ENCODE results near the gene ERGIC1. TPM values are rescaled to one million over a fixed set of nuclear protein-coding genes. Genes with fewer than 3 reads are reported as not detected.

ERGIC1 gene
- total RNA-seq, 1 donor from 2014 or later, result 131 TPM

GRCh38 chr5:172904643-172905345 is 70.7 kb downstream of the ERGIC1 start:
- H3K9me3 Mint-ChIP-seq (ENCODE audit: unreplicated experiment), result no peaks in the 10 kb centered on the region
- Histone ChIP-seq H3K4me2 (ENCODE audit: low read length) (peak overlapping the region; percentile 50), H3K36me3 (ENCODE audit: insufficient read depth, low read length) (no peaks in the 10 kb centered on the region), H3K9me3 (ENCODE audit: insufficient read depth, low read depth, low read length) (no peaks in the 10 kb centered on the region), H3K4me3 (ENCODE audit: insufficient read depth, low read depth, low read length) (no peak overlapping the region), H3K27me3 (ENCODE audit: insufficient read depth, low read length) (no peaks in the 10 kb centered on the region), H2AFZ (ENCODE audit: low read depth, low read length) (no peak overlapping the region), H3K79me2 (ENCODE audit: insufficient read depth, low read length) (peaks cover 14% of the 10 kb centered on the region), H4K20me1 (ENCODE audit: insufficient read depth, low read length) (no peaks in the 10 kb centered on the region), H3K9ac (ENCODE audit: low read length) (peak overlapping the region; percentile 90), H3K27ac (ENCODE audit: low read depth, low read length) (peak overlapping the region; percentile 100), H3K4me1 (ENCODE audit: insufficient read depth, low read length) (peaks cover 82% of the 10 kb centered on the region)
- H3K27me3 Mint-ChIP-seq (ENCODE audit: low read depth, unreplicated experiment), result no peaks in the 10 kb centered on the region
- TF ChIP-seq EZH2 (IDR thresholded peaks at IDR 0.05; ENCODE audit: insufficient read depth, low read length) (no peak), CTCF (IDR thresholded peaks at IDR 0.05; ENCODE audit: insufficient read depth, low read depth, low read length) (no peak)
- peak; percentile 87 for DNase-seq (ENCODE audit: low read depth)
- peak overlapping the region; percentile 90 for H3K27ac Mint-ChIP-seq (ENCODE audit: unreplicated experiment)
- peaks cover 46% of the 10 kb centered on the region for H3K4me1 Mint-ChIP-seq (ENCODE audit: low read depth, unreplicated experiment)
- FAIRE-seq, result no peak
- peaks cover 16% of the 10 kb centered on the region for H3K36me3 Mint-ChIP-seq (ENCODE audit: low read depth, unreplicated experiment)
- no peak overlapping the region for H3K4me3 Mint-ChIP-seq (ENCODE audit: unreplicated experiment)

- Mint-ChIP-seq H3K27me3 (ENCODE audit: low read depth, unreplicated experiment) (no peaks in the 10 kb centered on the region), H3K36me3 (ENCODE audit: low read depth, unreplicated experiment) (peaks cover 18% of the 10 kb centered on the region), H3K27ac (ENCODE audit: unreplicated experiment) (peak overlapping the region; percentile 87), H3K4me1 (ENCODE audit: low read depth, unreplicated experiment) (peaks cover 43% of the 10 kb centered on the region), H3K4me3 (ENCODE audit: unreplicated experiment) (no peak overlapping the region), H3K9me3 (ENCODE audit: unreplicated experiment) (no peaks in the 10 kb centered on the region)
- Histone ChIP-seq H3K9me3 (ENCODE audit: insufficient read depth, low read depth, low read length) (no peaks in the 10 kb centered on the region), H3K4me2 (ENCODE audit: low read length) (peak overlapping the region; percentile 50), H3K79me2 (ENCODE audit: insufficient read depth, low read length) (peaks cover 10% of the 10 kb centered on the region), H3K9ac (ENCODE audit: low read length) (peak overlapping the region; percentile 90), H4K20me1 (ENCODE audit: insufficient read depth, low read length) (no peaks in the 10 kb centered on the region), H3K36me3 (ENCODE audit: insufficient read depth, low read length) (no peaks in the 10 kb centered on the region), H2AFZ (ENCODE audit: low read depth, low read length) (no peak overlapping the region), H3K4me1 (ENCODE audit: insufficient read depth, low read length) (peaks cover 79% of the 10 kb centered on the region), H3K27ac (ENCODE audit: low read depth, low read length) (peak overlapping the region; percentile 100), H3K4me3 (ENCODE audit: insufficient read depth, low read depth, low read length) (no peak overlapping the region), H3K27me3 (ENCODE audit: insufficient read depth, low read length) (no peaks in the 10 kb centered on the region)
- DNase-seq (ENCODE audit: low read depth) (no peak), FAIRE-seq (no peak)
- TF ChIP-seq EZH2 (IDR thresholded peaks at IDR 0.05; ENCODE audit: insufficient read depth, low read length), result no peak
- no peak for TF ChIP-seq CTCF (IDR thresholded peaks at IDR 0.05; ENCODE audit: insufficient read depth, low read depth, low read length)
Measured at GRCh38 chr5:172905346-172906140, 71.5 kb downstream of the ERGIC1 start.

All from astrocyte (in vitro differentiated cells and primary cell).